Fibroblast of lung (primary cell): ENCODE results near the gene CMSS1.

Experiments used
- CTCF ChIP-seq, 2 donors: IDR thresholded peaks in 1 of 2; conservative IDR thresholded peaks in 1 of 2; 1 replicate in 1 of 2; 2 replicates in 1 of 2; pipeline ENCODE4 v1.5.1; 2011 to 2012; ENCODE audit warnings: low read length in 2 of 2, control low read depth in 1 of 2, inconsistent platforms in 1 of 2, low read depth in 1 of 2, mild to moderate bottlenecking in 1 of 2
- EZH2 ChIP-seq: IDR thresholded peaks from 2 replicates; pipeline ENCODE4 v1.5.1; 2012; ENCODE audit warnings: low read length, control low read depth, mild to moderate bottlenecking; ENCODE audit errors: missing control alignments

DNA sequence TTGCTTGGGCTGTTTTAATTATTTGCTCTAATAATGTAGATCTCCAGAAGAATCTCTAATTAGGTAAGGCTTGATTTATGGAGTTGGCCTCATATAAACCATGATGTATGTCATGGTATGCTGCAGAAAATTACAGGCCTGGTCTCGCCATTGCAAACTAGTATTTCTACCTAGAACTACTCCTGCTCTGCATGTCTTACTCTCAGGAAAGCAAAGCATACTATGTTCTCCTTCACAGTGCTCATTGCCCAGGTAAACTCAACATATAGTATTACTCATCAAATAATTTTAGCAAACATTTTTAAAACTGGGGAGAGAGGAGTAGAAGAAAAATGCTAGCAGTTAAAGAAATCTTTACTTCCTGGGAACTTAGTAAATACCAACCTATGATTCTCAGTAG is 205.9 kb downstream of the CMSS1 start:
- TF ChIP-seq CTCF (conservative IDR thresholded peaks at IDR 0.05 in 1 of 2, IDR thresholded peaks at IDR 0.05 in 1 of 2; ENCODE audit: low read depth in 1 of 2, low read length in 2 of 2) = no peak
- TF ChIP-seq EZH2 = no peak
